ENCODE measurements around the gene PARD6G.

The PARD6G gene

GRCh38 chr18:80136679-80137078 lies 110.6 kb downstream of the PARD6G start:
- DNase-seq: no peak

- no peak for DNase-seq
Measured at GRCh38 chr18:80135136-80135535, 112.2 kb downstream of the PARD6G start.

- no peak for DNase-seq
Measured at GRCh38 chr18:80133124-80133523, 114.2 kb downstream of the PARD6G start.

GRCh38 chr18:80132180-80132812 lies 115.0 kb downstream of the PARD6G start:
- no peak for DNase-seq

- DNase-seq: no peak
Measured at GRCh38 chr18:80130555-80130954, 116.8 kb downstream of the PARD6G start.

- no peak for DNase-seq
Measured at GRCh38 chr18:80129672-80130367, 117.5 kb downstream of the PARD6G start.

GRCh38 chr18:80127635-80128034 lies 119.7 kb downstream of the PARD6G start:
- no peak for DNase-seq

- no peak for DNase-seq
Measured at GRCh38 chr18:80126797-80127196, 120.5 kb downstream of the PARD6G start.

GRCh38 chr18:80124131-80124530 lies 123.2 kb downstream of the PARD6G start:
- DNase-seq: no peak

GRCh38 chr18:80120932-80121331 lies 126.4 kb downstream of the PARD6G start:
- DNase-seq: no peak

GRCh38 chr18:80119111-80119510 lies 128.2 kb downstream of the PARD6G start:
- DNase-seq: no peak

- no peak for DNase-seq
Measured at GRCh38 chr18:80115035-80115434, 132.3 kb downstream of the PARD6G start.

- no peak for DNase-seq
Measured at GRCh38 chr18:80112624-80113248, 134.6 kb downstream of the PARD6G start.

GRCh38 chr18:80109676-80110078 lies 137.6 kb downstream of the PARD6G start:
- no peak for DNase-seq

GRCh38 chr18:80108739-80109675 lies 138.3 kb downstream of the PARD6G start, which contains the start of gene ADNP2:
ADNP2 (plus strand) TSS chr18:80109262; CDS start chr18:80117543, 8,281 bp downstream.
- no peak for DNase-seq

- no peak for DNase-seq
Measured at GRCh38 chr18:80108121-80108536, 139.2 kb downstream of the PARD6G start.

- DNase-seq: no peak
Measured at GRCh38 chr18:80107426-80107825, 139.9 kb downstream of the PARD6G start.
